Stimulated activated CD8-positive, alpha-beta memory T cell treated with anti-CD3 and anti-CD28 coated beads, Interleukin-12 subunit alpha, Interleukin-12 subunit beta, amount 100 ng/mL, for 4 hours (primary cell): ENCODE results near the gene COPS9.

Experiments
- DNase-seq: peaks from one replicate; pipeline ENCODE4 v3.0.0-alpha.2; 2020; ENCODE audit warnings: low read depth

The COPS9 gene

GRCh38 chr2:240166191-240166590 is 30.1 kb upstream of the COPS9 start:
- DNase-seq = no peak

- no peak for DNase-seq
Measured at GRCh38 chr2:240165661-240166060, 29.6 kb upstream of the COPS9 start.

- DNase-seq = no peak
Measured at GRCh38 chr2:240165034-240165433, 28.9 kb upstream of the COPS9 start.

- no peak for DNase-seq
Measured at GRCh38 chr2:240164586-240164985, 28.5 kb upstream of the COPS9 start.

GRCh38 chr2:240163844-240164574 is 27.9 kb upstream of the COPS9 start:
- DNase-seq = no peak

GRCh38 chr2:240162939-240163714 is 27.0 kb upstream of the COPS9 start:
- no peak for DNase-seq

- DNase-seq = no peak
Measured at GRCh38 chr2:240162531-240162930, 26.4 kb upstream of the COPS9 start.

- no peak for DNase-seq
Measured at GRCh38 chr2:240162032-240162431, 25.9 kb upstream of the COPS9 start.

GRCh38 chr2:240161087-240161750 is 25.1 kb upstream of the COPS9 start:
- no peak for DNase-seq

GRCh38 chr2:240160291-240161086 is 24.4 kb upstream of the COPS9 start:
- DNase-seq = no peak

GRCh38 chr2:240159251-240159839 is 23.2 kb upstream of the COPS9 start:
- no peak for DNase-seq

- no peak for DNase-seq
Measured at GRCh38 chr2:240157147-240157470, 21.0 kb upstream of the COPS9 start.

GRCh38 chr2:240156435-240157146 is 20.5 kb upstream of the COPS9 start:
- DNase-seq = no peak

GRCh38 chr2:240155745-240156390 is 19.8 kb upstream of the COPS9 start:
- no peak for DNase-seq

GRCh38 chr2:240155048-240155744 is 19.1 kb upstream of the COPS9 start:
- DNase-seq = no peak

GRCh38 chr2:240154606-240155005 is 18.5 kb upstream of the COPS9 start:
- DNase-seq = no peak

GRCh38 chr2:240153418-240153817 is 17.3 kb upstream of the COPS9 start:
- DNase-seq = no peak

GRCh38 chr2:240151477-240152031 is 15.4 kb upstream of the COPS9 start:
- no peak for DNase-seq

- no peak for DNase-seq
Measured at GRCh38 chr2:240149943-240150784, 14.1 kb upstream of the COPS9 start.
